H1 (cell line): ENCODE data around the gene PAWR. TPM values are rescaled to one million over a fixed set of nuclear protein-coding genes. Genes with fewer than 3 reads are reported as not detected.

Experiments used
- polyA plus RNA-seq, 7 experiments: library from polyadenylated mRNA; depleted of rRNA in 3 of 7; stranded (reverse) in 5 of 7; unstranded in 2 of 7; fragments of >200 nt in 5 of 7; fragments of 200-250 nt in 2 of 7; gene quantifications; 1 replicate in 5 of 7; 2 replicates in 1 of 7; 4 replicates in 1 of 7; pipeline versions ENCODE4 v1.2.1 to v1.2.3, GENCODE V29; 2011 to 2013; ENCODE audit warnings: missing spikeins in 2 of 7, mixed read lengths in 2 of 7
- total RNA-seq: library from RNA; stranded (reverse); fragmentation: NEBNext Ultra II Directional; extraction: Animal tissue kit (Norgen Biotek cat#: 25700); gene quantifications from 2 replicates; pipeline ENCODE4 v1.2.1, GENCODE V29; 2021
- TF ChIP-seq, protein P1 (sequence below): fragments of 300-600 bp; sonication (generic); IDR thresholded peaks from 2 replicates; pipeline ENCODE4 v1.7.1; 2012; ENCODE audit warnings: low read length, moderate library complexity, mild to moderate bottlenecking, inconsistent platforms; ENCODE audit not compliant: insufficient replicate concordance

The PAWR gene
- total and polyA plus RNA-seq, 2 of the 8 experiments (the other 6 are each of a cell fraction or from before 2014, with no cell fraction given): 28.3 to 327 TPM

GRCh38 chr12:79548610-79548924 is 142.2 kb downstream of the PAWR start (continued):
- TF ChIP-seq, protein P1, sequence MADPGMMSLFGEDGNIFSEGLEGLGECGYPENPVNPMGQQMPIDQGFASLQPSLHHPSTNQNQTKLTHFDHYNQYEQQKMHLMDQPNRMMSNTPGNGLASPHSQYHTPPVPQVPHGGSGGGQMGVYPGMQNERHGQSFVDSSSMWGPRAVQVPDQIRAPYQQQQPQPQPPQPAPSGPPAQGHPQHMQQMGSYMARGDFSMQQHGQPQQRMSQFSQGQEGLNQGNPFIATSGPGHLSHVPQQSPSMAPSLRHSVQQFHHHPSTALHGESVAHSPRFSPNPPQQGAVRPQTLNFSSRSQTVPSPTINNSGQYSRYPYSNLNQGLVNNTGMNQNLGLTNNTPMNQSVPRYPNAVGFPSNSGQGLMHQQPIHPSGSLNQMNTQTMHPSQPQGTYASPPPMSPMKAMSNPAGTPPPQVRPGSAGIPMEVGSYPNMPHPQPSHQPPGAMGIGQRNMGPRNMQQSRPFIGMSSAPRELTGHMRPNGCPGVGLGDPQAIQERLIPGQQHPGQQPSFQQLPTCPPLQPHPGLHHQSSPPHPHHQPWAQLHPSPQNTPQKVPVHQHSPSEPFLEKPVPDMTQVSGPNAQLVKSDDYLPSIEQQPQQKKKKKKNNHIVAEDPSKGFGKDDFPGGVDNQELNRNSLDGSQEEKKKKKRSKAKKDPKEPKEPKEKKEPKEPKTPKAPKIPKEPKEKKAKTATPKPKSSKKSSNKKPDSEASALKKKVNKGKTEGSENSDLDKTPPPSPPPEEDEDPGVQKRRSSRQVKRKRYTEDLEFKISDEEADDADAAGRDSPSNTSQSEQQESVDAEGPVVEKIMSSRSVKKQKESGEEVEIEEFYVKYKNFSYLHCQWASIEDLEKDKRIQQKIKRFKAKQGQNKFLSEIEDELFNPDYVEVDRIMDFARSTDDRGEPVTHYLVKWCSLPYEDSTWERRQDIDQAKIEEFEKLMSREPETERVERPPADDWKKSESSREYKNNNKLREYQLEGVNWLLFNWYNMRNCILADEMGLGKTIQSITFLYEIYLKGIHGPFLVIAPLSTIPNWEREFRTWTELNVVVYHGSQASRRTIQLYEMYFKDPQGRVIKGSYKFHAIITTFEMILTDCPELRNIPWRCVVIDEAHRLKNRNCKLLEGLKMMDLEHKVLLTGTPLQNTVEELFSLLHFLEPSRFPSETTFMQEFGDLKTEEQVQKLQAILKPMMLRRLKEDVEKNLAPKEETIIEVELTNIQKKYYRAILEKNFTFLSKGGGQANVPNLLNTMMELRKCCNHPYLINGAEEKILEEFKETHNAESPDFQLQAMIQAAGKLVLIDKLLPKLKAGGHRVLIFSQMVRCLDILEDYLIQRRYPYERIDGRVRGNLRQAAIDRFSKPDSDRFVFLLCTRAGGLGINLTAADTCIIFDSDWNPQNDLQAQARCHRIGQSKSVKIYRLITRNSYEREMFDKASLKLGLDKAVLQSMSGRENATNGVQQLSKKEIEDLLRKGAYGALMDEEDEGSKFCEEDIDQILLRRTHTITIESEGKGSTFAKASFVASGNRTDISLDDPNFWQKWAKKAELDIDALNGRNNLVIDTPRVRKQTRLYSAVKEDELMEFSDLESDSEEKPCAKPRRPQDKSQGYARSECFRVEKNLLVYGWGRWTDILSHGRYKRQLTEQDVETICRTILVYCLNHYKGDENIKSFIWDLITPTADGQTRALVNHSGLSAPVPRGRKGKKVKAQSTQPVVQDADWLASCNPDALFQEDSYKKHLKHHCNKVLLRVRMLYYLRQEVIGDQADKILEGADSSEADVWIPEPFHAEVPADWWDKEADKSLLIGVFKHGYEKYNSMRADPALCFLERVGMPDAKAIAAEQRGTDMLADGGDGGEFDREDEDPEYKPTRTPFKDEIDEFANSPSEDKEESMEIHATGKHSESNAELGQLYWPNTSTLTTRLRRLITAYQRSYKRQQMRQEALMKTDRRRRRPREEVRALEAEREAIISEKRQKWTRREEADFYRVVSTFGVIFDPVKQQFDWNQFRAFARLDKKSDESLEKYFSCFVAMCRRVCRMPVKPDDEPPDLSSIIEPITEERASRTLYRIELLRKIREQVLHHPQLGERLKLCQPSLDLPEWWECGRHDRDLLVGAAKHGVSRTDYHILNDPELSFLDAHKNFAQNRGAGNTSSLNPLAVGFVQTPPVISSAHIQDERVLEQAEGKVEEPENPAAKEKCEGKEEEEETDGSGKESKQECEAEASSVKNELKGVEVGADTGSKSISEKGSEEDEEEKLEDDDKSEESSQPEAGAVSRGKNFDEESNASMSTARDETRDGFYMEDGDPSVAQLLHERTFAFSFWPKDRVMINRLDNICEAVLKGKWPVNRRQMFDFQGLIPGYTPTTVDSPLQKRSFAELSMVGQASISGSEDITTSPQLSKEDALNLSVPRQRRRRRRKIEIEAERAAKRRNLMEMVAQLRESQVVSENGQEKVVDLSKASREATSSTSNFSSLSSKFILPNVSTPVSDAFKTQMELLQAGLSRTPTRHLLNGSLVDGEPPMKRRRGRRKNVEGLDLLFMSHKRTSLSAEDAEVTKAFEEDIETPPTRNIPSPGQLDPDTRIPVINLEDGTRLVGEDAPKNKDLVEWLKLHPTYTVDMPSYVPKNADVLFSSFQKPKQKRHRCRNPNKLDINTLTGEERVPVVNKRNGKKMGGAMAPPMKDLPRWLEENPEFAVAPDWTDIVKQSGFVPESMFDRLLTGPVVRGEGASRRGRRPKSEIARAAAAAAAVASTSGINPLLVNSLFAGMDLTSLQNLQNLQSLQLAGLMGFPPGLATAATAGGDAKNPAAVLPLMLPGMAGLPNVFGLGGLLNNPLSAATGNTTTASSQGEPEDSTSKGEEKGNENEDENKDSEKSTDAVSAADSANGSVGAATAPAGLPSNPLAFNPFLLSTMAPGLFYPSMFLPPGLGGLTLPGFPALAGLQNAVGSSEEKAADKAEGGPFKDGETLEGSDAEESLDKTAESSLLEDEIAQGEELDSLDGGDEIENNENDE: no peak
